ENCODE measurements around the gene NMRK1.

GRCh38 chr9:75086541-75087288, 1.2 kb downstream of the NMRK1 start:
- TF ChIP-seq POLR2A (IDR thresholded peaks at IDR 0.05; ENCODE audit: low read length) (no peak), GATA1 (IDR thresholded peaks at IDR 0.05; ENCODE audit: low read depth, low read length) (no peak)

Data from erythroblast (primary cell).